ENCODE measurements around the gene MOCOS.

- TF ChIP-seq CTCF (IDR thresholded peaks at IDR 0.05 in 2 of 3, conservative IDR thresholded peaks at IDR 0.05 in 1 of 3; ENCODE audit: borderline replicate concordance in 1 of 3, insufficient read depth in 1 of 3, low read depth in 2 of 3, low read length in 2 of 3) (no peak), POLR2A (IDR thresholded peaks at IDR 0.05; ENCODE audit: borderline replicate concordance, extremely low read depth, insufficient read depth, insufficient read length) (no peak), EZH2 (IDR thresholded peaks at IDR 0.05) (no peak), POLR2AphosphoS5 (IDR thresholded peaks at IDR 0.05; ENCODE audit: low read depth, low read length) (no peak), YY1 (IDR thresholded peaks at IDR 0.05; ENCODE audit: extremely low read depth, insufficient replicate concordance, low read depth, low read length) (no peak), EZH2phosphoT487 (IDR thresholded peaks at IDR 0.05; ENCODE audit: borderline replicate concordance) (no peak), CBX3 (IDR thresholded peaks at IDR 0.05; ENCODE audit: low read depth) (no peak), SP1 (IDR thresholded peaks at IDR 0.05; ENCODE audit: low read depth) (no peak), ZBTB33 (IDR thresholded peaks at IDR 0.05; ENCODE audit: extremely low read depth, insufficient replicate concordance, low read length) (no peak), JUND (IDR thresholded peaks at IDR 0.05) (no peak), MAX (IDR thresholded peaks at IDR 0.05) (no peak), ZNF274 (IDR thresholded peaks at IDR 0.05; ENCODE audit: low read depth, low read length) (no peak), RAD21 (IDR thresholded peaks at IDR 0.05; ENCODE audit: low read depth) (no peak)
Measured at GRCh38 chr18:36284268-36284667, 97.0 kb downstream of the MOCOS start.
